Ishikawa (cell line): Measurements from ENCODE around the gene FGF18.

Experiments used
- CEBPB ChIP-seq: IDR thresholded peaks from 2 replicates; pipeline ENCODE4 v1.6.1; 2012
- CREB1 ChIP-seq: IDR thresholded peaks from 2 replicates; pipeline ENCODE4 v1.6.1; 2012; ENCODE audit warnings: low read depth
- EGR1 ChIP-seq: IDR thresholded peaks from 2 replicates; pipeline ENCODE4 v1.6.1; 2012
- EP300 ChIP-seq: IDR thresholded peaks from 2 replicates; pipeline ENCODE4 v1.6.1; 2012; ENCODE audit warnings: borderline replicate concordance
- FOXM1 ChIP-seq: IDR thresholded peaks from 2 replicates; pipeline ENCODE4 v1.6.1; 2012; ENCODE audit warnings: low read depth, borderline replicate concordance
- MAX ChIP-seq: IDR thresholded peaks from 2 replicates; pipeline ENCODE4 v1.6.1; 2012
- NFIC ChIP-seq: IDR thresholded peaks from 2 replicates; pipeline ENCODE4 v1.6.1; 2012
- RAD21 ChIP-seq: IDR thresholded peaks from 2 replicates; pipeline ENCODE4 v1.6.1; 2012; ENCODE audit warnings: low read depth
- REST ChIP-seq: IDR thresholded peaks from 2 replicates; pipeline ENCODE4 v1.6.1; 2012; ENCODE audit warnings: low read depth, mild to moderate bottlenecking
- TAF1 ChIP-seq: IDR thresholded peaks from 2 replicates; pipeline ENCODE4 v1.6.1; 2012; ENCODE audit warnings: low read depth, mild to moderate bottlenecking
- TCF12 ChIP-seq: IDR thresholded peaks from 2 replicates; pipeline ENCODE4 v1.6.1; 2012; ENCODE audit warnings: low read depth
- TEAD4 ChIP-seq: IDR thresholded peaks from 2 replicates; pipeline ENCODE4 v1.6.1; 2012
- USF1 ChIP-seq: IDR thresholded peaks from 2 replicates; pipeline ENCODE4 v1.6.1; 2012
- YY1 ChIP-seq: IDR thresholded peaks from 2 replicates; pipeline ENCODE4 v1.6.1; 2012; ENCODE audit warnings: low read depth
- ZBTB7A ChIP-seq: IDR thresholded peaks from 2 replicates; pipeline ENCODE4 v1.6.1; 2012; ENCODE audit warnings: low read depth

Gene FGF18

GRCh38 chr5:171435908-171436307 is 16.5 kb downstream of the FGF18 start:
- TF ChIP-seq NFIC (no peak), CEBPB (no peak), FOXM1 (no peak), YY1 (no peak), TEAD4 (no peak), RAD21 (no peak), EP300 (no peak), TAF1 (no peak), MAX (no peak), CREB1 (no peak)

- TF ChIP-seq USF1 (no peak), REST (no peak), MAX (no peak), TCF12 (no peak), RAD21 (no peak), YY1 (no peak), ZBTB7A (no peak), EP300 (no peak), CEBPB (no peak), EGR1 (no peak), FOXM1 (no peak), CREB1 (no peak), TEAD4 (no peak)
These were observed 17.4 kb downstream of the FGF18 start for GRCh38 chr5:171436804-171437285.

- TF ChIP-seq REST (no peak), TCF12 (no peak), CEBPB (no peak), NFIC (no peak), YY1 (no peak), USF1 (no peak)
These were observed 17.9 kb downstream of the FGF18 start for GRCh38 chr5:171437286-171437821.

- TF ChIP-seq TEAD4 (no peak), TCF12 (no peak), NFIC (no peak), FOXM1 (no peak), YY1 (no peak), REST (no peak), TAF1 (no peak), ZBTB7A (no peak), EP300 (no peak)
These were observed 19.3 kb downstream of the FGF18 start for GRCh38 chr5:171438738-171439137.

- no peak for TF ChIP-seq NFIC
- TF ChIP-seq FOXM1: no peak
- no peak for TF ChIP-seq RAD21
- no peak for TF ChIP-seq CEBPB
- TF ChIP-seq ZBTB7A: no peak
- TF ChIP-seq TEAD4: no peak
- TF ChIP-seq TCF12: no peak
- TF ChIP-seq CREB1: no peak
- TF ChIP-seq TAF1: no peak
- TF ChIP-seq REST: no peak
- no peak for TF ChIP-seq EP300
- no peak for TF ChIP-seq YY1
- no peak for TF ChIP-seq MAX
These were observed 21.9 kb downstream of the FGF18 start for GRCh38 chr5:171441246-171441791.
